Central memory CD4-positive, alpha-beta T cell (primary cell): ENCODE measurements around the gene OSBPL9.
"Not testable (repeated sequence)": the region's sequence is repeated elsewhere in the genome, so short reads cannot be mapped to it uniquely, and the experiment has no call there.

ENCODE experiments used
- DNase-seq: peaks from one replicate; pipeline ENCODE4 v3.0.0; 2022

The OSBPL9 gene

GRCh38 chr1:51794260-51794659 is 177.4 kb downstream of the OSBPL9 start:
- DNase-seq, result no peak

DNA sequence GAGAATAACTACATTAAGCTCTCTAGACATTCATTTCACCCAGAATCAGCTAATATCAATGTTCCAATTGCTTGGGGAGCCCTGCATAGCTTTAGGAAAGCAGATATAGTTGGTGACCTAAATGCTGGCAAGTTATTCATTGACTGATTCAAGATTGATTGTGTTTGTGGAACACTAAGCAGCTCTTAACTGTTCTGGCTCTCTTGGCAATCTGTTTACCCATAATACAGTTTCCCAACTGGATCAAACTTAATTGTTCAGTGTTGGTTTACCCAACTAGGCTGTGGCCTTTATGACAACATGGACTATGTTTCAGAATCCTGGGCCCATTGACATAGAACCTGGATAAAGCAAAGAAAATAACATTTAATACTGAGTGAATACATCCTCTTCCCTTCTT is 178.0 kb downstream of the OSBPL9 start:
- DNase-seq, result no peak

DNA sequence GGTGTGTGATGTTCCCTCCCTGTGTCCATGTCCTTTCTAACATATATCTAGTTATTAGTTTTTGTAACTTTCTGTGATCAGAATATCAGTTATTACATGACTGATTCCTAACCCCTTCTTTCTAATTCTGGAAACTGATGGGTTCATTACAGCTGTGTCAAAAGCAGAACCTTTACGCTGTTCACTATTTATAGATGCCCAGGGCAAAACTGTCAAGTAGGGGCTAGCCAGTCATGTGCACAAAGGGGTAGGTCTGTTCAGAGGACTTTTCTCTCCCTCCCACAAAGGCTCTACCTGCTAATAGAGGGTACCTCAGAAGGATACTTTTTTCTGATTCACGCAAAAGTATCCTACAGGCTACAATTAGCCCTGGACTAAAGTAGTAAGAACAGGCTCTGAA is 182.5 kb downstream of the OSBPL9 start:
- no peak for DNase-seq

DNA sequence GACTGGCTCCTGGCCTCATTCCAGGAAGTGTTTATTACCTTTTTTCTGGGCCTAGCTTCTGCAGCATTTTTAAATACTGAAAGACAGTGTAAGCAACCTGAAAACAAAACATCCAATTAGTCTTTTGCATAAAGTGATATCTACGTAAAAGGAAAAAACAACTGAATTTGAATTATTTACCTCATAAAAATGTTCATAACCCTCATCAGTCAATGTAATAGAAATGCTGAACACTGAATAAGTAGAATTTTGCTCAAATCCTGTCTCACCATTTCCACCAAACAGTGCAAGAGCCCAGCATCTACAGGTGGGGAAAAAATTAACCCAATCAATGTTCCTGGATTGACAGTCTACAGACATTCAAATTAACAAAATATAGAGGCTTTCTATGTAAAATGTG is 197.6 kb downstream of the OSBPL9 start:
- DNase-seq, result no peak

GRCh38 chr1:51818487-51818886 is 201.6 kb downstream of the OSBPL9 start:
- no peak for DNase-seq

DNA sequence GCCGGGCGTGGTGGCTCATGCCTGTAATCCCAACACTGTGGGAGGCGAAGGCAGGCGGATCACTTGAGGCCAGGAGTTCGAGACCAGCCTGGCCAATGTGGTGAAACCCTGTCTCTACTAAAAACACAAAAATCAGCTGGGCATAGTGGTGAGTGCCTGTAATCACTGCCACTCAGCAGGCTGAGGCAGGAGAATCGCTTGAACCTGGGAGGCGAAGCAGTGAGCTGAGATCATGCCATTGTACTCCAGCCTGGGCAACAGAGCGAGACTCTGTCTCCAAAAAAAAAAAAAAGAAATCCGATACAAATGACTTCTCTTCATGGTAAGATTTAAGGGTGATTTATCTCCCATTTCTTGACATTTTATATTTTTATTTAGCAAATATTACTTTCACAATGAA is 202.1 kb downstream of the OSBPL9 start:
- not testable (repeated sequence) for DNase-seq

DNA sequence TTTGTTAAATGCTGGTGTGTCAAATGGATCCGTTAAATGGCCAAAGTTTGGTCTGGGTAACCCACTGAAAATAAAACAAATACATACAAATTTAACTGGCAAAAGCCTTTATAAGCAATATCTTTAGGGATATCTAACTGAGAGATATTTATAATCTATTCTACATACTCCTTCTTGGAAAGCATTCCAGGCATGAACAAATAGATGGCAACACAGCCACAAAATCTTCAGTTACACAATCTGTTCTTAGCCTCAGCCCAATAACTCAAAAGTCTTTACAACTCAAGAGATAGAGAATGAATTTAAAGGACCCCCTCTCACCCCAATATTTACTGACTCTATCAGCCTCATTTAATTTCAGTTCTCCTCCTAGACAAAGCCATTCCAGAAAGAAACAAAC is 202.9 kb downstream of the OSBPL9 start:
- no peak for DNase-seq

- DNase-seq, result no peak
These were observed 212.2 kb downstream of the OSBPL9 start for GRCh38 chr1:51829058-51829457.

DNA sequence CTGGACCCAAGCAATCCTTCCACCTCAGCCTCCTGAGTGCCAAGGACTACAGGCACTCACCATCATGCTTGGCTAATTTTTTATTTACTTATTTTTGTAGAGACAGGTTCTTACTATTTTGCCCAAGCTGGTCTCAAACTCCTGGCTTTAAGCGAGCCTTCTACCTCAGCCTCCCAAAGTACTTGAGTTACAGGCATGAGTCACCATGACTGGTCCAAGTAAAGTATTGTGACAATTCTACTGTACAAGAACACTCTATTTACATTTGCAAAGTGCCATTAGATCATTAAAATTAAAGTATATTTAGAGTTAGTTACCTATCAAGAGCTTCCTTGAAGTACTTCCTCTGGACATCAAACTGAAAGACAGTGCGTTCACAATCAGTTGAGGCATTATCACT is 216.8 kb downstream of the OSBPL9 start:
- no peak for DNase-seq

- no peak for DNase-seq
These were observed 220.4 kb downstream of the OSBPL9 start for GRCh38 chr1:51837243-51837642.
